ENCODE measurements around the gene TMEM135.

The TMEM135 gene

DNA sequence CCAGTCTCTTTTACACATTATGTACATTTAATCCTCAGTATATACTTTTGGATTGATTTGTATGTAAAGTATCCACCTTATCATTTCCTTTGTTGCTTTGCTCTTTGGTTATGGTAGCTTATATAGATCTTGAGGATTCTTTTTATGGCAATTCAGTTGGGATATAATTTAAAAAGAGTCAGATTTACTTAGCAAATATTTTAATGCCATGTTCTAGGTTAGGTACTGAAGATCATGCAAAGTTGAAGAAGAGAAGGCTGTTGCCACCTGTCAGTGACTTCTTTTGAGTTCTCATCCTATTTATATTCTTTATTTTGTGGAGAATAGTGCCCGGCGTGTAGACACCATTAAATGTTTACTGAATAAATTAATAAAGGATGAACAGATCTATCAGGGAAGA lies 279.7 kb downstream of the TMEM135 start:
- TF ChIP-seq ZBTB7A (IDR thresholded peaks at IDR 0.05; ENCODE audit: low read depth), result no peak
- no peak for TF ChIP-seq RAD21 (IDR thresholded peaks at IDR 0.05; ENCODE audit: low read depth)

DNA sequence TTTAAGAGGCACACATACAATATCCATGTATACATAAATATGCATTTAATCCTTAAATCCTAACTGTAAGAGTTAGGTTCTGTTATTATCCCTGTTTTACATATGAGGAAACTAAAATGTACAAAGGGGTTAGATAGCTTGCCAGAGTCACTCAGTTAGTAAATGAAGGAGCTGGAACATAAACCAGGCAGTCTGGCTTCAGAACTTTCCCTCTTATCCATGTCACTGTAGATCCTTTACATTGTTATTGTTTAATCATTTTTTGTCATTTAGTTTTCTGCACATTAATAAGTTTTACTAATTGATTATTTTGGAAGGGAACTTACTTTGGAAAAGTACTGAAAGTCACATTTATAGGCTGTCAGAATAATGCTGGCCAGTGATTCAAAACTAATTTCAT lies 282.4 kb downstream of the TMEM135 start:
- TF ChIP-seq, protein P1, sequence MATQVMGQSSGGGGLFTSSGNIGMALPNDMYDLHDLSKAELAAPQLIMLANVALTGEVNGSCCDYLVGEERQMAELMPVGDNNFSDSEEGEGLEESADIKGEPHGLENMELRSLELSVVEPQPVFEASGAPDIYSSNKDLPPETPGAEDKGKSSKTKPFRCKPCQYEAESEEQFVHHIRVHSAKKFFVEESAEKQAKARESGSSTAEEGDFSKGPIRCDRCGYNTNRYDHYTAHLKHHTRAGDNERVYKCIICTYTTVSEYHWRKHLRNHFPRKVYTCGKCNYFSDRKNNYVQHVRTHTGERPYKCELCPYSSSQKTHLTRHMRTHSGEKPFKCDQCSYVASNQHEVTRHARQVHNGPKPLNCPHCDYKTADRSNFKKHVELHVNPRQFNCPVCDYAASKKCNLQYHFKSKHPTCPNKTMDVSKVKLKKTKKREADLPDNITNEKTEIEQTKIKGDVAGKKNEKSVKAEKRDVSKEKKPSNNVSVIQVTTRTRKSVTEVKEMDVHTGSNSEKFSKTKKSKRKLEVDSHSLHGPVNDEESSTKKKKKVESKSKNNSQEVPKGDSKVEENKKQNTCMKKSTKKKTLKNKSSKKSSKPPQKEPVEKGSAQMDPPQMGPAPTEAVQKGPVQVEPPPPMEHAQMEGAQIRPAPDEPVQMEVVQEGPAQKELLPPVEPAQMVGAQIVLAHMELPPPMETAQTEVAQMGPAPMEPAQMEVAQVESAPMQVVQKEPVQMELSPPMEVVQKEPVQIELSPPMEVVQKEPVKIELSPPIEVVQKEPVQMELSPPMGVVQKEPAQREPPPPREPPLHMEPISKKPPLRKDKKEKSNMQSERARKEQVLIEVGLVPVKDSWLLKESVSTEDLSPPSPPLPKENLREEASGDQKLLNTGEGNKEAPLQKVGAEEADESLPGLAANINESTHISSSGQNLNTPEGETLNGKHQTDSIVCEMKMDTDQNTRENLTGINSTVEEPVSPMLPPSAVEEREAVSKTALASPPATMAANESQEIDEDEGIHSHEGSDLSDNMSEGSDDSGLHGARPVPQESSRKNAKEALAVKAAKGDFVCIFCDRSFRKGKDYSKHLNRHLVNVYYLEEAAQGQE (IDR thresholded peaks at IDR 0.05; ENCODE audit: low read depth), result no peak
- no peak for TF ChIP-seq CREB1 (IDR thresholded peaks at IDR 0.05; ENCODE audit: low read depth)
- TF ChIP-seq FOXM1 (IDR thresholded peaks at IDR 0.05; ENCODE audit: borderline replicate concordance, low read depth), result no peak
- no peak for TF ChIP-seq TCF12 (IDR thresholded peaks at IDR 0.05; ENCODE audit: low read depth)
- TF ChIP-seq TEAD4 (IDR thresholded peaks at IDR 0.05), result no peak
- no peak for TF ChIP-seq RAD21 (IDR thresholded peaks at IDR 0.05; ENCODE audit: low read depth)
- TF ChIP-seq YY1 (IDR thresholded peaks at IDR 0.05; ENCODE audit: low read depth), result no peak
- no peak for TF ChIP-seq NFIC (IDR thresholded peaks at IDR 0.05)
- TF ChIP-seq, protein P2, sequence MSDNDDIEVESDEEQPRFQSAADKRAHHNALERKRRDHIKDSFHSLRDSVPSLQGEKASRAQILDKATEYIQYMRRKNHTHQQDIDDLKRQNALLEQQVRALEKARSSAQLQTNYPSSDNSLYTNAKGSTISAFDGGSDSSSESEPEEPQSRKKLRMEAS (IDR thresholded peaks at IDR 0.05), result no peak
- TF ChIP-seq, protein P3, sequence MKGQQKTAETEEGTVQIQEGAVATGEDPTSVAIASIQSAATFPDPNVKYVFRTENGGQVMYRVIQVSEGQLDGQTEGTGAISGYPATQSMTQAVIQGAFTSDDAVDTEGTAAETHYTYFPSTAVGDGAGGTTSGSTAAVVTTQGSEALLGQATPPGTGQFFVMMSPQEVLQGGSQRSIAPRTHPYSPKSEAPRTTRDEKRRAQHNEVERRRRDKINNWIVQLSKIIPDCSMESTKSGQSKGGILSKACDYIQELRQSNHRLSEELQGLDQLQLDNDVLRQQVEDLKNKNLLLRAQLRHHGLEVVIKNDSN (IDR thresholded peaks at IDR 0.05), result no peak
- no peak for TF ChIP-seq EGR1 (IDR thresholded peaks at IDR 0.05)
- TF ChIP-seq EP300 (IDR thresholded peaks at IDR 0.05; ENCODE audit: borderline replicate concordance), result no peak
- TF ChIP-seq ZBTB7A (IDR thresholded peaks at IDR 0.05; ENCODE audit: low read depth), result no peak
- no peak for TF ChIP-seq TAF1 (IDR thresholded peaks at IDR 0.05; ENCODE audit: low read depth)
- no peak for TF ChIP-seq CEBPB (IDR thresholded peaks at IDR 0.05)

DNA sequence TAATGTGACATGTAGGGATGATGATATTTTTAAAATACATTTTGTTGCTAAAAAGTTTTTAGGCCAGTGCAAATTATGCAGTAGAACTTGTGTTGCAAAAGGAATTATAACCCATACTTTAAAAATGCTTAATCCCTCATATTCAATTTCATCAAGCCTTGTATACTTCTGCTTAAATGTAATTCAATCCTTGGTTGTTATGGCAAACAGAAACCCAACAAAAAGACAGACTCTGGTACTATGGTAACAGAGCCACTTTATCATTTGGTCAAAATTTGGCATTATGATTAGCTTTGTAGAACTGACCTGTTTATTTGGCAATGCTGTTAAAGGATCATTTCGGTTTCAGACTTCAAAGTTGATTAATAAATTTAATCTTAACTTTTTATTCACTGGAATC lies 284.8 kb downstream of the TMEM135 start:
- TF ChIP-seq YY1 (IDR thresholded peaks at IDR 0.05; ENCODE audit: low read depth) (no peak), TCF12 (IDR thresholded peaks at IDR 0.05; ENCODE audit: low read depth) (no peak), TAF1 (IDR thresholded peaks at IDR 0.05; ENCODE audit: low read depth) (no peak), TEAD4 (IDR thresholded peaks at IDR 0.05) (no peak), EGR1 (IDR thresholded peaks at IDR 0.05) (no peak), NFIC (IDR thresholded peaks at IDR 0.05) (no peak), EP300 (IDR thresholded peaks at IDR 0.05; ENCODE audit: borderline replicate concordance) (no peak), FOXM1 (IDR thresholded peaks at IDR 0.05; ENCODE audit: borderline replicate concordance, low read depth) (no peak), CEBPB (IDR thresholded peaks at IDR 0.05) (no peak), CREB1 (IDR thresholded peaks at IDR 0.05; ENCODE audit: low read depth) (no peak), RAD21 (IDR thresholded peaks at IDR 0.05; ENCODE audit: low read depth) (no peak), ZBTB7A (IDR thresholded peaks at IDR 0.05; ENCODE audit: low read depth) (no peak)
- TF ChIP-seq, protein P1 (IDR thresholded peaks at IDR 0.05; ENCODE audit: low read depth), result no peak
- TF ChIP-seq, protein P2 (IDR thresholded peaks at IDR 0.05), result no peak
- TF ChIP-seq, protein P3 (IDR thresholded peaks at IDR 0.05), result no peak

DNA sequence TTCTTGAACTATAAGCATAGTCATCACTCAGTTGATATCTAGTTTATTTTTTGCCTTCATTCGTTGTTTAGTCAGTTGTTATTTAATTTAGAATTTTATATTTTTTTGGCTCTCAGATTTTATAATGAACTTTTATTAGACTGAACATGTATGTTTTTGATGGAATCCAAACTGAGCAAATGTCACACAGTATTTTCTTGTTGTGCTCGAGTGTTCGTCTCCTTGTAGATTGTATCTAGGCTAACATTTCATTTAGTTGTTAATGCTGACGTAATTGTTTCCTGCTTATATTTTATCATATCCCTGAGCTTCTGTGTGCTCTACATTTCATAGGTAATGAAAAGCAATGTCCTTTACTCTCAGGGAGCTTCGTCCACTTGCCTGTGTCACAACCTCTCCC lies 286.2 kb downstream of the TMEM135 start:
- TF ChIP-seq CREB1 (IDR thresholded peaks at IDR 0.05; ENCODE audit: low read depth) (no peak), FOXM1 (IDR thresholded peaks at IDR 0.05; ENCODE audit: borderline replicate concordance, low read depth) (no peak), EGR1 (IDR thresholded peaks at IDR 0.05) (no peak), YY1 (IDR thresholded peaks at IDR 0.05; ENCODE audit: low read depth) (no peak), EP300 (IDR thresholded peaks at IDR 0.05; ENCODE audit: borderline replicate concordance) (no peak), RAD21 (IDR thresholded peaks at IDR 0.05; ENCODE audit: low read depth) (no peak), ZBTB7A (IDR thresholded peaks at IDR 0.05; ENCODE audit: low read depth) (no peak), TEAD4 (IDR thresholded peaks at IDR 0.05) (no peak), TAF1 (IDR thresholded peaks at IDR 0.05; ENCODE audit: low read depth) (no peak), NFIC (IDR thresholded peaks at IDR 0.05) (no peak), TCF12 (IDR thresholded peaks at IDR 0.05; ENCODE audit: low read depth) (no peak), CEBPB (IDR thresholded peaks at IDR 0.05) (no peak)
- TF ChIP-seq, protein P3 (IDR thresholded peaks at IDR 0.05), result no peak
- TF ChIP-seq, protein P2 (IDR thresholded peaks at IDR 0.05), result no peak
- TF ChIP-seq, protein P1 (IDR thresholded peaks at IDR 0.05; ENCODE audit: low read depth), result no peak
